Glutamatergic neuron (in vitro differentiated cells): ENCODE data around the gene SIM2. TPM values are rescaled to one million over a fixed set of nuclear protein-coding genes. Genes with fewer than 3 reads are reported as not detected.

Experiments
- DNase-seq: peaks from one replicate; pipeline ENCODE4 v3.0.0; 2022
- H3K27ac Mint-ChIP-seq: one replicate; pipeline ENCODE4 v1.8.0; 2020; ENCODE audit warnings: mild to moderate bottlenecking, mixed read lengths, inconsistent platforms; ENCODE audit not compliant: unreplicated experiment
- H3K27me3 Mint-ChIP-seq: one replicate; pipeline ENCODE4 v1.8.0; 2020; ENCODE audit warnings: mild to moderate bottlenecking, moderate library complexity, mixed read lengths, inconsistent platforms; ENCODE audit not compliant: unreplicated experiment
- H3K36me3 Mint-ChIP-seq: one replicate; pipeline ENCODE4 v1.8.0; 2020; ENCODE audit warnings: mild to moderate bottlenecking, mixed read lengths, inconsistent platforms; ENCODE audit not compliant: unreplicated experiment
- H3K4me1 Mint-ChIP-seq: one replicate; pipeline ENCODE4 v1.8.0; 2020; ENCODE audit warnings: mild to moderate bottlenecking, low read depth, mixed read lengths, inconsistent platforms; ENCODE audit not compliant: unreplicated experiment
- H3K4me3 Mint-ChIP-seq: one replicate; pipeline ENCODE4 v1.8.0; 2020; ENCODE audit warnings: mild to moderate bottlenecking, mixed read lengths, inconsistent platforms; ENCODE audit not compliant: unreplicated experiment
- H3K9me3 Mint-ChIP-seq: one replicate; pipeline ENCODE4 v1.8.0; 2020; ENCODE audit warnings: mild to moderate bottlenecking, moderate library complexity, mixed read lengths, inconsistent platforms; ENCODE audit not compliant: unreplicated experiment
- total RNA-seq: library from RNA; stranded (reverse); fragmentation: NEBNext Ultra II Directional; extraction: Animal tissue kit (Norgen Biotek cat#: 25700); gene quantifications from one replicate; pipeline ENCODE4 v1.2.1, GENCODE V29; 2021; ENCODE audit not compliant: unreplicated experiment
- TF ChIP-seq, protein P1 (sequence below): fragments of 200-600 bp; sonication (generic); IDR thresholded peaks from one replicate; pipeline ENCODE4 v1.5.0; 2021; ENCODE audit not compliant: partially characterized antibody, unreplicated experiment

Gene SIM2
- total RNA-seq, 1 donor from 2014 or later: 4.8 TPM

DNA sequence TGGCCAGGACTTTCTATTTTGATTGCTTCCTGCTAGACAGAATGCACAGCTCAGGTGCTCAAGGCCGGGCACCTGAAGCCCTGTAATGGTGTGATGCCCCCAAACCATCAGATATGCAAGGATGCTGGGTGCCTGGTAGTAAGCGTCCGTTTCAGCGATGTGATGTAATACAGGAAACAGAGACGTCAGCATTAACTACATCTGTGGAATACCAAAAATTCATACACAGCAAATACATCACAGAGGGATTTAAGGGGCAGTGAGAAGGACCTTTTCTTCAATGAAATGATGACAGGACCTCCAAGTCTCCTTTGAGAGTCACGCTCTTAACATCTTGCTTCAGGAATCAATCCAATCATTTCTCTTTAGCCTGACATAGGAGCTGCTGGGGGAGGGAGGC lies 64.4 kb downstream of the SIM2 start:
- Mint-ChIP-seq H3K4me1 (no peaks in the 10 kb centered on the region), H3K27me3 (peaks cover 6% of the 10 kb centered on the region), H3K36me3 (peaks cover 9% of the 10 kb centered on the region), H3K27ac (no peak overlapping the region), H3K4me3 (no peak overlapping the region), H3K9me3 (peaks cover 4% of the 10 kb centered on the region)
- DNase-seq: no peak
- TF ChIP-seq, protein P1, sequence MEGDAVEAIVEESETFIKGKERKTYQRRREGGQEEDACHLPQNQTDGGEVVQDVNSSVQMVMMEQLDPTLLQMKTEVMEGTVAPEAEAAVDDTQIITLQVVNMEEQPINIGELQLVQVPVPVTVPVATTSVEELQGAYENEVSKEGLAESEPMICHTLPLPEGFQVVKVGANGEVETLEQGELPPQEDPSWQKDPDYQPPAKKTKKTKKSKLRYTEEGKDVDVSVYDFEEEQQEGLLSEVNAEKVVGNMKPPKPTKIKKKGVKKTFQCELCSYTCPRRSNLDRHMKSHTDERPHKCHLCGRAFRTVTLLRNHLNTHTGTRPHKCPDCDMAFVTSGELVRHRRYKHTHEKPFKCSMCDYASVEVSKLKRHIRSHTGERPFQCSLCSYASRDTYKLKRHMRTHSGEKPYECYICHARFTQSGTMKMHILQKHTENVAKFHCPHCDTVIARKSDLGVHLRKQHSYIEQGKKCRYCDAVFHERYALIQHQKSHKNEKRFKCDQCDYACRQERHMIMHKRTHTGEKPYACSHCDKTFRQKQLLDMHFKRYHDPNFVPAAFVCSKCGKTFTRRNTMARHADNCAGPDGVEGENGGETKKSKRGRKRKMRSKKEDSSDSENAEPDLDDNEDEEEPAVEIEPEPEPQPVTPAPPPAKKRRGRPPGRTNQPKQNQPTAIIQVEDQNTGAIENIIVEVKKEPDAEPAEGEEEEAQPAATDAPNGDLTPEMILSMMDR: no peak

DNA sequence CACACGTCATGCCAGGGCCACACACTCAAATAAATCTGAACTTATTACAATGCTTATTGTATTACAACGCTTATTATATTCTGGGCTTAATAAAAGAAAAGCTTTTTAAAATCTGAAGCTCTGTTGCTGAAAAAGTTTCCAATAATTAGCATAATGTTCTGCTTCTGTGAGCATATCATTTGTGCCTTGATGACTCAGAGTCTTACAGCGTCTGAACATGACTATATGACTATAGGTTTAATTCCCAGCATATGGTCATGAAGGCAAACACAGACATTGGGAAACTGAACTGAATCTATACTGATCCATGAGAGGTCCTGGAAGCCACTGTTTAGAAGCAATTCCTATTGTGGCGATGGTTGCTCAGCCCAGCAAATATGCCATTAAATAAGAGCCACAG lies 66.3 kb downstream of the SIM2 start:
- H3K36me3 Mint-ChIP-seq: peaks cover 9% of the 10 kb centered on the region
- H3K9me3 Mint-ChIP-seq: peaks cover 4% of the 10 kb centered on the region
- H3K27ac Mint-ChIP-seq: no peak overlapping the region
- peaks cover 6% of the 10 kb centered on the region for H3K4me1 Mint-ChIP-seq
- DNase-seq: no peak
- H3K27me3 Mint-ChIP-seq: peaks cover 6% of the 10 kb centered on the region
- H3K4me3 Mint-ChIP-seq: no peak overlapping the region
- TF ChIP-seq, protein P1: no peak

DNA sequence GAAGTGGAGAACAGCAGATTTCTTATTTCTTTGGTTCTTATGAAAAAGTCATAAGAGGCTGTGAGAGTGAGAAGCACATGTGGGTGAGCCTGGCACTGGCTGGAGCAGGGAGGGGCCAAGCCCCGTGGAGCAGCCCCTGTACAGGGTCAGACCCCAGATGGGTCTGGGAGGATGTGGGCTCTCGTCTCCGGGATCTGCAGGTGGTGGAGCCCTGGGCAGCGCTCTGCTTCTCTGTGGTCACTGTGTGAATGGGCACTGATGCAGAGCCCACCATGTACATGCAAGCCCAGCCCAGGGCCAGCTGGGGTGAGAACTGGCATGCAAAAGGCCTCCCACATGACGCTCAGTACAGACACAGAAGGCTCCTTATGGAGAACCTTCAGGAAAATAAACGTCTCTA lies 67.6 kb downstream of the SIM2 start:
- Mint-ChIP-seq H3K4me3 (no peak overlapping the region), H3K36me3 (peaks cover 9% of the 10 kb centered on the region), H3K9me3 (peaks cover 4% of the 10 kb centered on the region), H3K27ac (no peak overlapping the region), H3K27me3 (peaks cover 6% of the 10 kb centered on the region), H3K4me1 (peaks cover 6% of the 10 kb centered on the region)
- TF ChIP-seq, protein P1: no peak
- no peak for DNase-seq

DNA sequence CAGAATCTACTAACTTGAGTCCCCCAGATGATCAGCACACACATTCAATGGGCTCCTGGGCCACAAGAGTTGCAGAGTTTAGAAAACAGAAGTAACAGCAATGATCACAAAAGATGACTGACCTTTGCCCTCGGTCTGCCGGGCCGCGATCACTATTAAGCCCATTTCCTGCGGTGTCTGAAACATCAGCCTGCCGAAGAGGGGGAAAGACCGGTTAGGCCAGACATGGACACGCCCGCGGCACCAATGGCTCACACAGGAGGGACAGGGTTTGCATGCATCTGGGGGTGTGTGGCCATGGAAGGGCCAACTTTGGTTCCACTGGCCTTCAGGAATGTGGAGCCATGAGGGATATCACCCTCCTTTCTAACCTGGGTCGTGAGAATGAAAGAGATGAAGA lies 68.2 kb downstream of the SIM2 start:
- H3K27me3 Mint-ChIP-seq: peaks cover 5% of the 10 kb centered on the region
- H3K4me1 Mint-ChIP-seq: peaks cover 6% of the 10 kb centered on the region
- H3K9me3 Mint-ChIP-seq: peaks cover 1% of the 10 kb centered on the region
- H3K27ac Mint-ChIP-seq: no peak overlapping the region
- TF ChIP-seq, protein P1: no peak
- no peak overlapping the region for H3K4me3 Mint-ChIP-seq
- H3K36me3 Mint-ChIP-seq: peaks cover 9% of the 10 kb centered on the region
- DNase-seq: no peak

DNA sequence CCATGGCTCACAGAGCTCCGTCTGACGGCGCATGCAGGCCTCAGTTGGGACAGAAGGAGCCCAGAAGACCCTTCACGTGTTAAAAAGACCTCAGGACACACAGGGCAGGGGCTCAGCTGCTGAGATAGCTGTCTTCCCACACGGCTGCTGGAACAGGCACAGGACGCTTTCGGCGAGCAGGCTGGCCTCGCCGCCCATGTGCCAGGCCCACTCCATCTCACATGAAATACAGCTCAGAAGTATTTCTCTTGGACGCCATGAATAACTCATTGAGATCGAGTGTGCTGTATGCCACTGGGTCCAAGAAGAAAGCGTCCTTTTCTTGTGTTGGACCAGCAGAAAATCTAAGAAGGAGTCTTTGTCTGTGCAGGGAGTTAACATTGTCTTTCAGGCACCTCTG lies 69.6 kb downstream of the SIM2 start:
- peaks cover 6% of the 10 kb centered on the region for H3K4me1 Mint-ChIP-seq
- no peak overlapping the region for H3K4me3 Mint-ChIP-seq
- H3K9me3 Mint-ChIP-seq: peaks cover 1% of the 10 kb centered on the region
- no peak for DNase-seq
- no peaks in the 10 kb centered on the region for H3K27me3 Mint-ChIP-seq
- peak overlapping the region; percentile 23 for H3K27ac Mint-ChIP-seq
- H3K36me3 Mint-ChIP-seq: peaks cover 9% of the 10 kb centered on the region
- TF ChIP-seq, protein P1: no peak
